ENCODE measurements around the gene ANKRD18A. TPM values are rescaled to one million over a fixed set of nuclear protein-coding genes. Genes with fewer than 3 reads are reported as not detected.

Gene ANKRD18A
- total RNA-seq, 2 donors from 2014 or later: 9.1 to 15.2 TPM

Other genes starting within 250 kb of the ANKRD18A start
- 10 to 100 TPM; 13.9 to 25.7 TPM for gene ALDH1B1, start 227.9 kb downstream of the ANKRD18A start, total RNA-seq
- not detected for gene IGFBPL1, start 196.1 kb downstream of the ANKRD18A start, total RNA-seq
- not detected for gene FAM240B, start 99.5 kb upstream of the ANKRD18A start, total RNA-seq